ENCODE results near the gene TRIM41.
"Not testable (repeated sequence)": the region's sequence is repeated elsewhere in the genome, so short reads cannot be mapped to it uniquely, and the experiment has no call there.

TRIM41 gene

GRCh38 chr5:181204826-181205760 lies 18.0 kb upstream of the TRIM41 start, which contains the start of gene TRIM7:
Gene TRIM7, minus strand, starts transcription at chr5:181205196. Its CDS starts 86 bp downstream, at chr5:181205110.
- H3K9me3 ChIP-seq (replicated peaks in 1 of 11) = no peaks in the 10 kb centered on the region
- peaks cover 21 to 51% (median 38%) of the 10 kb centered on the region in 10 experiments for H3K4me1 ChIP-seq
- H3K36me3 ChIP-seq = no peaks in the 10 kb centered on the region
- no peak within 1 kb of the TSS for H3K27ac ChIP-seq
- H3K4me3 ChIP-seq = peak within 1 kb of the TSS; percentile 61 to 75 (median 71)
- no peak for TF ChIP-seq Cebpa-rat (IDR thresholded peaks at IDR 0.05)
- peaks cover 0 to 30% (median 17%) of the 10 kb centered on the region in 11 experiments; a peak in 15 of 22 replicates for H4K20me1 ChIP-seq
- H3K9ac ChIP-seq = peak within 1 kb of the TSS; percentile 54 to 81 (median 73)
- peak within 1 kb of the TSS; percentile 95 to 100 (median 99) for H3K4me2 ChIP-seq
- peaks cover 40 to 80% (median 69%) of the 10 kb centered on the region in 11 experiments for H3K27me3 ChIP-seq

DNA sequence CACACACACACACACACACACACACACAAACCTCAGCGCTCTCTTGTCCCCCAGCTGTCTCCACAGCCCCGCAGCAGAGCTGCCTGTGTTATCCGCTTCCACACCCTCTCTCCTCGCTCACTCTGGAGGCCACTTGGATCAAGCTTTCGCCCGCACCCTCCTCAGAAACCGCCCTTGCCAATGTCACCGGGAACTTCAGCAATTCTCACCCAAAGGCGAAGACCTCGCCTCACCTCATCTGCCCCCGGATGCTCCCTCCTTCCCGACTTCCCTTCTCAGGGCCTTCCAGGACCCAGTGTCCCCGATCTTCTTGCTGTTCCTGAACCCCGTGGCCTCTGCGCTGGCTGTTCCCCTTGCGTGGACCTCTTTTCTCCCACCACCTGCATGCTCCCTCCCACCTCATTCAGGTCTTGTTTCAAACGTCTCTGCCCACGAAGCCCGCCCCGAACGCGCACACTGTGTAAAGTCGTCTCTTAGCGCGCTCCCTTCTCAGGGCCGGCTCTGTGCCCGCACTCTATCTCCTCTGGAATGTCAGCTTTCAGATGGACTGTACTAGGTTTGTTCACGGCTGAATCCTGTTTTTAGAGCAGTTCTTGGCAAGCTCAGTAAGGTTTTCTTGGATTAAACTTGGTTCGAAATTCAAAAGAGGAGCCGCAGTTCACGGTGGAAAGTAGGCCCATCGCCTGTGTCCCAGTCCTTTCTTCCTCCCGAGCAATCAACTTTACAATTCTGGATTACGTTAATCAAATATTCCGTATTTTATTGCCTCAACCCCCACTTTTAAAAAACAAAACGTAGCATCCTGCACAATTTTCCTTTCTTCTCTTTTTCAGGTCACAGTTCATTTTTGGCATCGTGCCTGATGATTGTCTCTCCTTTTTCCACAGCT lies 17.1 kb upstream of the TRIM41 start:
- no peak for TF ChIP-seq Cebpa-rat (IDR thresholded peaks at IDR 0.05)
- peaks cover 40 to 75% (median 67%) of the 10 kb centered on the region in 11 experiments for H3K27me3 ChIP-seq
- H3K27ac ChIP-seq = no peak overlapping the region

DNA sequence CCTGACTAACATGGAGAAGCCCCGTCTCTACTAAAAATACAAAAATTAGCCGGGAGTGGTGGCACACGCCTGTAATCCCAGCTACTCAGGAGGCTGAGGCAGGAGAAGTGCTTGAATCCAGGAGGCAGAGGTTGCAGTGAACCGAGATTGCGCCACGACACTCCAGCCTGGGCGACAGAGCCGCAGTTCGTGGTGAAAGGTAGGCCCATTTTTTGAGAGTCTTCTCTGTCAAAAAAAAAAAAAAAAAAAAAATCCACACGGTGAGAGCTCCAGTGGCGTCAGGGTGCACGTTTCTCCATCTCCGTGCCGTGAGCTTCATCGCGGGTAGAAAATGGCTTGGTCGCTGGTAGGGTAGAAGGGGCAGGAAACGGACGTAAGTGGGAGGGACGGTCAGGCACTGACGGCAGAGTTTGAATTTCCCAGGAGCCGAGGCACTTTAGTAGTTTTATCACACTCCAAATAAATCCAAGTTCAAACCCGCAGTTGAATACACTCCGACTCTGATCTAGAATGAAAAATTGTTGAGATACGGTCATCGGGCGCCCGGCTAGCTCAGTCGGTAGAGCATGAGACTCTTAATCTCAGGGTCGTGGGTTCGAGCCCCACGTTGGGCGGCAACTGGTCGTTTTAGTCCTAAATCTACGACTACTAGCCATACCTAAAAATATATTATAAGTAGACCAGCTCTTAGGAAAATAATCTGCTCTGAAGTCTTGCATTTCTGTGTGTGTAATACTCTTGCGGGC lies 15.7 kb upstream of the TRIM41 start:
- H3K27ac ChIP-seq = peak overlapping the region in 10 of 11 experiments; percentile 50 to 71 (median 62); a peak in 21 of 22 replicates
- H3K36me3 ChIP-seq = no peaks in the 10 kb centered on the region
- H3K4me3 ChIP-seq = peak overlapping the region; percentile 61 to 75 (median 71)
- peaks cover 13 to 47% (median 42%) of the 10 kb centered on the region in 10 experiments for H3K4me1 ChIP-seq
- peaks cover 40 to 64% (median 55%) of the 10 kb centered on the region in 11 experiments for H3K27me3 ChIP-seq
- peak overlapping the region; percentile 95 to 100 (median 99) for H3K4me2 ChIP-seq
- H3K9me3 ChIP-seq (replicated peaks in 1 of 11) = no peaks in the 10 kb centered on the region
- H3K9ac ChIP-seq = peak overlapping the region; percentile 61 to 81 (median 76)
- TF ChIP-seq Cebpa-rat (IDR thresholded peaks at IDR 0.05) = no peak
- H4K20me1 ChIP-seq = peaks cover 0 to 30% (median 17%) of the 10 kb centered on the region in 11 experiments; a peak in 14 of 22 replicates

More for the DNA sequence above, 17.1 kb upstream of the TRIM41 start:
- peak overlapping the region; percentile 95 to 100 (median 99) for H3K4me2 ChIP-seq
- no peaks in the 10 kb centered on the region for H3K9me3 ChIP-seq (replicated peaks in 1 of 11)
- H3K4me3 ChIP-seq = peak overlapping the region; percentile 61 to 75 (median 71)
- no peaks in the 10 kb centered on the region for H3K36me3 ChIP-seq
- peaks cover 0 to 30% (median 17%) of the 10 kb centered on the region in 11 experiments; a peak in 14 of 22 replicates for H4K20me1 ChIP-seq
- peaks cover 13 to 44% (median 38%) of the 10 kb centered on the region in 10 experiments for H3K4me1 ChIP-seq
- peak overlapping the region in 10 of 11 experiments; percentile 30 to 81 (median 74); a peak in 18 of 22 replicates for H3K9ac ChIP-seq

- TF ChIP-seq Cebpa-rat (IDR thresholded peaks at IDR 0.05) = no peak
- no peaks in the 10 kb centered on the region for H3K36me3 ChIP-seq
- peak overlapping the region in 9 of 11 experiments; percentile 95 to 100 (median 99); a peak in 13 of 22 replicates for H3K4me2 ChIP-seq
- peaks cover 0 to 30% (median 17%) of the 10 kb centered on the region in 11 experiments; a peak in 14 of 22 replicates for H4K20me1 ChIP-seq
- H3K9ac ChIP-seq = no peak overlapping the region
- peaks cover 13 to 44% (median 41%) of the 10 kb centered on the region in 10 experiments for H3K4me1 ChIP-seq
- no peak overlapping the region for H3K27ac ChIP-seq
- H3K27me3 ChIP-seq = peaks cover 37 to 60% (median 50%) of the 10 kb centered on the region in 11 experiments
- H3K9me3 ChIP-seq (replicated peaks in 1 of 11) = no peaks in the 10 kb centered on the region
- peak overlapping the region in 9 of 10 experiments; percentile 61 to 75 (median 71); a peak in 10 of 20 replicates for H3K4me3 ChIP-seq
Observed at GRCh38 chr5:181207960-181208253, 15.2 kb upstream of the TRIM41 start.

GRCh38 chr5:181209006-181209405 lies 14.1 kb upstream of the TRIM41 start:
- H4K20me1 ChIP-seq = peaks cover 0 to 22% (median 13%) of the 10 kb centered on the region in 11 experiments; a peak in 14 of 22 replicates
- H3K27ac ChIP-seq; H3K9me3 ChIP-seq (replicated peaks in 1 of 11); H3K36me3 ChIP-seq; H3K4me3 ChIP-seq; H3K9ac ChIP-seq; H3K4me2 ChIP-seq: not testable (repeated sequence)
- H3K27me3 ChIP-seq = peaks cover 26 to 59% (median 42%) of the 10 kb centered on the region in 11 experiments
- TF ChIP-seq Cebpa-rat (IDR thresholded peaks at IDR 0.05) = peak in 3 of 11 experiments; percentile 7 to 37 (median 16); a peak in 3 of 22 replicates
- H3K4me1 ChIP-seq = peaks cover 13 to 33% (median 30%) of the 10 kb centered on the region in 10 experiments

GRCh38 chr5:181210148-181210547 lies 12.9 kb upstream of the TRIM41 start:
- H3K27ac ChIP-seq; H3K4me2 ChIP-seq; H3K4me3 ChIP-seq; H3K9me3 ChIP-seq (replicated peaks in 1 of 11); H3K9ac ChIP-seq; H3K36me3 ChIP-seq: not testable (repeated sequence)
- H4K20me1 ChIP-seq = peaks cover 0 to 14% (median 12%) of the 10 kb centered on the region in 11 experiments; a peak in 14 of 22 replicates
- H3K27me3 ChIP-seq = peaks cover 15 to 47% (median 33%) of the 10 kb centered on the region in 11 experiments
- peaks cover 13 to 24% (median 20%) of the 10 kb centered on the region in 10 experiments for H3K4me1 ChIP-seq

DNA sequence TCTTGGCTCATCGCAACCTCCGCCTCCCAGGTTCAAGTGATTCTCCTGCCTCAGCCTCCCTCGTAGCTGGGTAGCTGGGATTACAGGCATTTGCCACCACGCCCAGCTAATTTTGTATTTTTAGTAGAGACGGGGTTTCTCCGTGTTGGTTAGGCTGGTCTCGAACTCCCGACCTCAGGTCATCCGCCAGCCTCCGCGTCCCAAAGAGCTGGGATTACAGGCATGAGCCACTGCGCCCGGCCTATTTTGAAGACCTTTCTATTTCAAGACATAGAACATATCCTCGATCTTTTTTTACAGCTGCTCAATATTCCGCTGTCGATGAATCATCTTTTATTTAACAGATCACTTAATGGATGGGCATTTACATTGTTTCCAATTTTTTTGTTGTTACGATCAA lies 12.4 kb upstream of the TRIM41 start:
- H4K20me1 ChIP-seq; H3K9me3 ChIP-seq (replicated peaks in 1 of 11); H3K9ac ChIP-seq; H3K4me3 ChIP-seq; H3K36me3 ChIP-seq; H3K27ac ChIP-seq: not testable (repeated sequence)
- peaks cover 9 to 42% (median 28%) of the 10 kb centered on the region in 11 experiments for H3K27me3 ChIP-seq
- H3K4me2 ChIP-seq = 0 out of 22 replicates have a peak overlapping the region, but pooled peaks of 1 of the 11 experiments have one; percentile 29
- H3K4me1 ChIP-seq = peaks cover 8 to 18% (median 15%) of the 10 kb centered on the region in 10 experiments

GRCh38 chr5:181211208-181211607 lies 11.9 kb upstream of the TRIM41 start:
- Histone ChIP-seq H3K9me3 (replicated peaks in 1 of 11) (no peaks in the 10 kb centered on the region), H3K36me3 (no peaks in the 10 kb centered on the region), H3K27ac (no peak overlapping the region), H3K27me3 (peaks cover 8 to 42% (median 28%) of the 10 kb centered on the region in 11 experiments), H3K9ac (no peak overlapping the region), H3K4me3 (no peak overlapping the region), H3K4me1 (peaks cover 8 to 17% (median 14%) of the 10 kb centered on the region in 10 experiments), H4K20me1 (peaks cover 0 to 3% (median 2%) of the 10 kb centered on the region in 11 experiments; a peak in 8 of 22 replicates), H3K4me2 (peak overlapping the region in 6 of 11 experiments; percentile 7 to 29 (median 18); a peak in 4 of 22 replicates)
- TF ChIP-seq Cebpa-rat (IDR thresholded peaks at IDR 0.05) = no peak

Measured in BLaER1 treated with 17β-estradiol and CSF1 and Interleukin-3, amounts not matched to agents 10 nM and 100 nM (cell line).